Medulla oblongata (tissue), 1 donor: ENCODE measurements around the gene UCMA.

ENCODE experiments used
- DNase-seq: peaks from one replicate; pipeline ENCODE4 v3.0.0-alpha.2; 2015; ENCODE audit errors: extremely low spot score

UCMA gene

GRCh38 chr10:13233358-13233757 is 816 bp downstream of the UCMA start:
- DNase-seq = no peak

DNA sequence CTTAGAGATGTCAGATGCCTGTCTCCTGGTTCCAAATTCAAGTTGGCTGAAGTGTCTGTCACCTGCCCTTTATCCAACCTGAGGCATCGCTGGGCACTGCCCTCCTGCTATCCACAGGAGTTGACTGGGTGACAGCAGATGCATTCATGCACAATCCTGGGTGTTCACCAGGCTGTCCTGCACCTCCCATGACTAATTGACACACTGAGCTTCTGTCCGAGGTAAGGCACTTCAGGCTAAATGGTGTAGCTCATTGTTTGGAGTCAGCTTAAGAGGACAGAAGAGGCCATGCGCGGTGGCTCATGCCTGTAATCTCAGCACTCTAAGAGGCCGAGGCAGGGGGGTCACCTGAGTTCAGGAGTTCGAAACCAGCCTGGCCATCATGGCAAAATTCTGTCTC is 2.4 kb downstream of the UCMA start:
- DNase-seq = no peak

GRCh38 chr10:13231190-13231589 is 3.0 kb downstream of the UCMA start:
- no peak for DNase-seq

DNA sequence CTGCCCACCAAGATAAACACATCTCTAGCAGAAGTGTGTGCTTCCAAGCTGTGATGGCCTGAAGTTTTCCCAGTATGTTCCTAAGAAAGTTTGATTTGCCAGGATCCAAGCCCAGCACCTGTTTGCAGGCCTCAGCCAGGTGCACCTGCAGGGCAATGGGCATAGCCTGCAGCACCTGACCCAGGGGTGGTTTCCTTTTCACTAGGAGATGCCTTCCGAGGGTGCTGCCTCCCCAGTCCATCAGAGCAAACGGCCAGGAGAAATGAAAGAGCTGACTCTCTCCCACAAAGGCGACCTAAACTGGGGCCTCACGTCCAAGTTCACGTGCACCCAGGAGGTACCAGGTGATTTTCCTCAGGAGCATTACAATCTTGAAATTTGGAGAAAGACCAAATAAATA is 7.1 kb downstream of the UCMA start:
- no peak for DNase-seq

- no peak for DNase-seq
These were observed 8.6 kb downstream of the UCMA start for GRCh38 chr10:13225601-13226000.

DNA sequence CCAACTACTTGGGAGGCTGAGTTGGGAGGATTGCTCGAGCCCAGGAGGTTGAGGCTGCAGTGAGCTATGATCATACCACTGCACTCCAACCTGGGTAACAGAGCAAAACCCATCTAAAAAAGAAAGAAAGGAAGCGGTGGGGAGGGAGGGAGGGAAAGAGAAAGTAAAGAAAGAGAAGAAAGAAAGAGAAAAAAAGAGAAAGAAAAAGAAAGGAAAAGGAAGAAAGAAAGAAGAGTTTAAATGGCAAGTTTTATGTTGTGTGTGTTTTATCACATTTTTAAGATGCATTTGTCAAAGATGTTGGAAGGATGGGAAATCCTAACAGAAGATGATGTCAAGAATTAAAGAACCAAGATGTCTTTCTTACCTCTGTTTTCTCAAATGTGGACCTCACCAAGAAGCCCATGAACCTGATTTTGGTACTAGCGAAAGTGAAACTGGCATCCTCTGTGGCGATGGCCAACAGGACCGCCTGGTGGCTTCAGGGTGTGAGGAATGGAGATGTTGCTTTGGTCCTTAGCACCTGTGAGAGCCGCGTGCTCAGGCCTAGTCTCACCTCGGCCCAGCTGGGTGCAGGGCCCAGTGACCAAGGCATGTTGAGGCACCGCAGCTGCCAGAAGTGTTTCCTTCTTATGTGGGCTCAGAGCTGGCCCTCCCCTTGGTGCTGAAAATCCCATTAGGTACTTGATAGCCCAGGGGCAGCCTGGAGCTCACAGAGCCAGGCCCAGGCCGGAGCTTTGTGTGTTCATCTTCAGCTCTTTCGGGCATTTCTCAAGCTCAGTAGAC is 9.8 kb downstream of the UCMA start:
- no peak for DNase-seq

DNA sequence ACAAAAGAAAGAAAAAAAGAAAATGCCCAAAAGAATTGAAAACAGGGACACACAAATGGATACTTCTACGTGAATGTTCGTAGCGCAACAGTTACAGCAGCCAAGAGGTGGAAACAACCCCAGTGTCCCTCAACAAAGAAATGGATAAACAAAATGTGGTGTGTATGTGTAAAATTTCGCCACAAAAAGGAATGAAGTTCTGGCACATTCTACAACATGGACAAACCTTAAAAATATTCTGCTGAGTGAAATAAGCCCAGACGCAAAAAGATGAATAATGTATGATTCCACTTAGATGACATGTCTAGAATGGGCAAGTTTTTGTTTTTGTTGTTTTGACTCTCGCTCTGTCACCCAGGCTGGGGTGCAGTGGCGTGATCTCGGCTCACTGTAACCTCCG is 10.9 kb downstream of the UCMA start:
- no peak for DNase-seq

DNA sequence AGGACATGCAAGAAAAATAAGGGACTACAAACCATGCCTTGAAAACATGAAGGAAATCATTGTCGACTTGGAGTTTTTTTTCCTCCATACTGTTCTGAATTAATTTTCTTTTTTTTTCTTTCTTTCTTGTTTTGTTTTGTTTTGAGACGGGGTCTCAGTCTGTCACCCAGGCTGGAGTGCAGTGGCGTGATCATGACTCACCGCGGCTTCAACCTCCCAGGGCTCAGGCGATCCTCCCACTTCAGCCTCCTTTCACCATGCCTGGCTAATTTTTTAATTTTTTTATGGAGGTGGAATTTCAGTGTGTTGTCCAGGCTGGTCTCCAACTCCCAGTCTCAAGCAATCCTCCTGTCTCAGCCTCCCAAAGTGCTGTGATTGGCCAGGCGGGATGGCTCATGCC is 11.6 kb downstream of the UCMA start:
- no peak for DNase-seq

DNA sequence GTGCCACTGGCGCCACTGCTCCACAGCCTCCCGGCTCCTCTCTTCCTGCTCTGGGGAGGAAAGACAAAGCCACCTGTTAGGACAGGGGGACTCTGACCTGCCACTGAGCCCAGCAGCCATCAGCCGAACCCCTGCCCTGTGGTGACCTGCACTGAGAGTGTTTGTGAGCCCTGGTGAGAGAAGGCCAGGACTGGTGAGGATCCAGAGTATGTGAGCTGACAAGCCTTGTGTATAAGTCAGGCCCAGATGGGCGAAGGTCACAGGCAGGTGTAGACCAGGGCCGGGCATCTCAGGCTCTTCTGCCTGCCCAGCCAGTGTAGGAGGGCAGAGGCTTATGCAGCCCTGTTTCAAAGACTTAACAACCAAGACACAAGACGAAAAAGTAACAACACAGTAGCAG is 12.0 kb downstream of the UCMA start:
- DNase-seq = no peak

DNA sequence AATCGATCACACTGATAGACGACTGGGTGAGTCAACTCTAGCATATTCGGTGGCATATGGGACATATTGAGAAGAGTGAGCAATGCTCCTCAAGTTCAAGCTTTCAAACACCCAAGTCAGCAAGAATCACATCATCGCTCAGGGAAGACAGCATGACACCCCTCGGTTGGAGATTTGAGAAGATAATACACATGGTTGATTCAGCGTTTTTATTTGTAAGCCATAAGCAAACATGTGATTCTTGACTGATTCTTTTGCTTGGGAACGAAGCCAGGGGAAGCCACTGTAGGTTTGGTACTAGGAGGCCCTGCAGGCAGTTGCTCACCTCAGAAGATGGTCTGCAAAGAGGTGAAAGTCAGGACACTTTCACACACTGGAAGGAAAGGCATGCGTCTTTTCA is 12.6 kb downstream of the UCMA start:
- no peak for DNase-seq

DNA sequence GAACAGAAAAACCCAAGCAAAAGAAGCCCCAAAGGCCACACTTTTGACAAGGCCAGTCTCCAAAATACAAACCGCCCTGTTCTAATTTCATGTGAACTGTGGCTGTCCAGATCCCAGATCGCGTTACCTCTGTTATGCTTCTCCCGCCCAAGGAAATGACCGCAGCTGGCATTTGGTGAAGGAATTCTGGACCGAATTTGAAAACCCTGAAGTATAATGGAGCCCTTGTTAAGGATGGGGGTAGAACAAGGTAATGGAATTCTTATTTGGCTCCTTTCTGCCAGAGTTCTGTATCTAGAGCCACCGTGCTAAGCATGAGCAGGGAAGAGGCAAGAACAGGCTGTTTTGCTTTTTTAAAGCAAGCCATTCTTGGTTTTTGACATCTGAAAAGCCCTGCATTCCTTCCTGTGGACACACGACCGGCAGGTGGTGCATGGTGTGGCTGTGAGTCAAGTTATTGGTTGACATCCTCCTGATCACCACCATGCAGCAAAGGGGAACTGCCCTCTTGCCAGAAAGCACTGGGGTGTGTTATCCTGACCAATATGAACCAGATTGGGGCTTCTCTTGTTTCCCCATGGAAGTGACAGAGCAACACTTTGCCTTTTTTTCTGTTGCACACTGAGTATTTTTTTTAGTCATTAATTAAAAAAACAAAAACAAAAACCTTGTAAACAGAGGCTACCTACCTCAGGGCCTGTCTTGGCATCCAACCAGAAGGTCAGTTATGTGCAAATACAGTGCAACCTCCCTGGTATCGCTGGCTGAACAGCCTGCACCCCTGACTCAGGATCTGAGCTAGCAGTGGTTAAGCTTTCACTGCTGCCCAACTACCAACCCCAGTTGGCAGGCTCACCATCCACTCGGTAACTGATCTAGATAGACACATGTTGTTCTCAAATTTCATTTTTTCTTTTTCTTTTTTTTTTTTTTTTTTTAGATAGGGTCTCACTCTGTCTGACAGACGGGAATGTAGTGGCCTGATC is 14.2 kb downstream of the UCMA start:
- no peak for DNase-seq

DNA sequence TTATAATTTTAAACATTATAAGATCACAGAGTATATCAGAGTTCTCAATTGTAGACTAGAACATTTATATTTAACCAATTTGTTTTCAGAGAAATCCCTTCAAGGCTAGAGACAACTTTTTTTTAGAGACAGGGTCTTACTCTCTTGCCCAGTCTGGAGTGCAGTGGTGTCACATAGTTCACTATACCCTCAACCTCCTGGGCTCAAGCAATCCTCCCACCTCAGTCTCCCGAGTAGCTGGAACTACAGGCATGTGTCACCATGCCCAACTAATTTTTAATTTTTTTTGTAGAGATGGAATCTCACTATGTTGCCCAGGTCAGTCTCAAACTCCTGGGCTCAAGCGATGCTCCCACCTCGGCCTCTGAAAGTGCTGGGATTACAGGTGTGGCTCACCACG is 15.3 kb downstream of the UCMA start:
- DNase-seq = no peak

DNA sequence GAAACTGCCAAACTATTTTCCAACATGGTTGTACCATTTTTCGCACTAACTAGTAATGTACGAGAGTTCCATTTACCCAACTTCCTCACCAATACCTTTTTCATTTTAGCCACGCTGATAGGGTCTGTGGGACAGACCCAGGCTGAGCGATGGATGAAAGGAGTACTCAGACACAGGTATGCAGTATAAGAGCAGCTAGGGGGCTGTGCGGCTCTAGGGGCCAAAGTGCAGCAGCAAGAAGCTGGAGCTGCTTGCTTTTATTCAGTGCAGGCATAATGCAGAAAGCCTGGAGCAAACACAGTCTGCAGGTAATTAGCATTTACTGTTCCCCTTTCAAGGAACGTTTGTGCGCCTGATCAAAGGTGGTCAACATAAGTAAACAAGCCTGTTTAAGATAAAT is 21.0 kb downstream of the UCMA start:
- no peak for DNase-seq

- DNase-seq = peak; percentile 29
These were observed 27.4 kb downstream of the UCMA start for GRCh38 chr10:13206546-13207443.

- no peak for DNase-seq
These were observed 28.1 kb downstream of the UCMA start for GRCh38 chr10:13206091-13206490.

DNA sequence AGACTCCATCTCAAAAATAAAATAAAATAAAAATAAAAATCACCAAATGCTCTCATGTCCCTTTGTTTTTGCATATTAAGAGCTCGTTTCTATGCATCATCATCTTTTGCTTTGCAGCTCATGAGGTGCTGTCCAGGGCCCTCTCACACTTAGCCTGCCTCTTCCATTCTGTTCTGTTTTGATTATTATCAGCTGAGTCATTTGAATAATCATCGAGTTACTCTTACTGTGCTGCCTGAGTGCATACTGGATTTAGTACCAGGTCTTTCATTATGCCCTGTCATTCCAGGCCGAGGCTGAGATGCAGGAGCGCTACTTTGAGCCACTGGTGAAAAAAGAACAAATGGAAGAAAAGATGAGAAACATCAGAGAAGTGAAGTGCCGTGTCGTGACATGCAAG is 33.0 kb downstream of the UCMA start:
- DNase-seq = no peak

DNA sequence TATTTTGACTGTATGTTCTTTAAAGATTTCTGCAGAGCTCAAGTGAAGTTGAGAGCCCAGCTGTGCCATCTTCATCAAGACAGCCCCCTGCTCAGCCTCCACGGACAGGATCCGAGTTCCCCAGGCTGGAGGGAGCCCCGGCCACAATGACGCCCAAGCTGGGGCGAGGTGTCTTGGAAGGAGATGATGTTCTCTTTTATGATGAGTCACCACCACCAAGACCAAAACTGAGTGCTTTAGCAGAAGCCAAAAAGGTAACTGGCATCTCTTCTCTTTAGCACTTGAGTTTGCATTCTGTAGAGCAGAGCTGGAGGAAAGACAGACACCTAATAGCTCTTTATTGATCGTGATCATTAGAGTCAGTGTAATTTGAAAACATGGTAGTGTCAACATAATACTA is 39.2 kb downstream of the UCMA start:
- DNase-seq = no peak

DNA sequence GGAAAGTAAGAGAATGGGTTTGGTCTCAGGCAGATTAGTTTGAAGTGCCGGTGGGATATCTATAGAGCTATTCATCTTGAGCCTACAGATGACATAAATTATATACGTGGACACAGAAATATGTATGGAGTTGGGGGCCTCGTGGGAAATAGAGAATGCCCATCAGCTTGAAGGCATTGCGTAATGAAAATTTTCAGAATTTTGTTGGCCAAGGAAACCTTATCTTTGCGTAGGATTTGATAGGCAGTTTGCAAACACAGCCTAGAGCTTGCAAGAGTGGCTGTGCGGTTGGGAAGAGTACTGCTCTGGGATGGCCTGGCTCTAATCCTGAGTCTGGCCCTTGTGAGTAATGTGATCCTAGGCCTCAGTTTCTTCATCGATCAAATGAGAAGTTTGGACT is 40.5 kb downstream of the UCMA start:
- DNase-seq = no peak

- no peak for DNase-seq
These were observed 42.8 kb downstream of the UCMA start for GRCh38 chr10:13191362-13191761.

DNA sequence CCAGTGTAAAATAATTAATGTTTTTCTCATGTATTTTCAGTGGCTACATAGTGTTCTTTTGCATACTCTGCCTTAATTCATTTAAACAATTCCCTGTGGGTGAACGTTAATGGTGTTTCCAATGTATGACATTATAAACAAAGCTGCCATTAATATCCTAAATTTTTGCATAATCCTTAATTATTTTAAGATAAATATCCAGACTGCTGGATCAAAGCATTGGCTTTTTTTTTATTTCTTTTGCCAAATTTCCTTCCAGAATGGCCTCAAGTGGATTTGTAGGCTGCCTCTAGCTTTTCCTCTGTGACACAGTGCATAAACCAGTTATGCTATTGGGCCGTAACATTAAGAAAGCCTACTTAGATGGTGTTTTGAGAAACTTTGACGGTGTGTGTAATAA is 43.4 kb downstream of the UCMA start:
- DNase-seq = no peak

- no peak for DNase-seq
These were observed 44.2 kb downstream of the UCMA start for GRCh38 chr10:13189961-13190360.

GRCh38 chr10:13188593-13188992 is 45.6 kb downstream of the UCMA start:
- DNase-seq = no peak
